Measurements from ENCODE around the gene PHACTR1.

DNA sequence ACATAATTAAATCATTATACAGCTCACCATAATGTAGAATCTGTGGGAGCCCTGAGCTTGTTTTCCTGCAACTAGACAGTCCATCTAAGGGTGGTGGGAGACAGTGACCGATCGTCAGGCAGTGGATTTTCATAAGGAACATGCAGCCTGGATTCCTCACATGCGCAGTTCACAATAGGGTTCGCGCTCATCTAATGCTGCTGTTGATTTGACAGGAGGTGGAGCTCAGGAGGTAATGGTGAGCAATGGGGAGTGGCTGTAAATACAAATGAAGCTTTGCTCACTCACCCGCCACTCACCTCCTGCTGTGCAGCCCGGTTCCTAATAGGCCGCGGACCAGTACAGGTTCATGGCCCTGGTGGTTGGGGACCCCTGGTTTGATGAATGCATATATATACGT lies 470.3 kb downstream of the PHACTR1 start:
- TF ChIP-seq POLR2A (IDR thresholded peaks at IDR 0.05; ENCODE audit: low read depth, low read length) (no peak), SPI1 (IDR thresholded peaks at IDR 0.05; ENCODE audit: low read depth, low read length) (no peak), PAX5 (IDR thresholded peaks at IDR 0.05; ENCODE audit: insufficient read depth, low read length, severe bottlenecking) (no peak), POLR2AphosphoS5 (IDR thresholded peaks at IDR 0.05; ENCODE audit: low read depth, low read length) (no peak), TAF1 (IDR thresholded peaks at IDR 0.05; ENCODE audit: low read depth, low read length) (no peak)

Data from GM12891 (cell line).